DND-41 (cell line): ENCODE data around the gene TNFSF9.

Source experiments
- ATAC-seq: fragments of 200-7000 bp; cut with Tn5 transposase; 3 replicates; pipeline ENCODE4 v1.9.1; 2021; ENCODE audit warnings: low read depth; ENCODE audit not compliant: insufficient read depth
- DNase-seq: peaks from one replicate; pipeline ENCODE4 v3.0.0-alpha.2; 2020
- H2AFZ ChIP-seq: 2 replicates; pipeline ENCODE4 v1.6.0; 2012; ENCODE audit warnings: low read depth, low read length
- H3K27ac ChIP-seq: 2 replicates; pipeline ENCODE4 v1.5.1; 2012; ENCODE audit warnings: low read length, inconsistent platforms
- H3K27me3 ChIP-seq: fragments of 200-600 bp; sonication (generic); 2 replicates; pipeline ENCODE4 v1.6.0; 2012; ENCODE audit warnings: low read length, mild to moderate bottlenecking, inconsistent platforms; ENCODE audit not compliant: insufficient read depth, poor library complexity
- H3K36me3 ChIP-seq: 2 replicates; pipeline ENCODE4 v1.5.1; 2012; ENCODE audit warnings: low read length, inconsistent platforms; ENCODE audit not compliant: insufficient read depth
- H3K4me1 ChIP-seq: 2 replicates; pipeline ENCODE4 v1.5.1; 2012; ENCODE audit warnings: mild to moderate bottlenecking, low read length; ENCODE audit not compliant: insufficient read depth
- H3K4me2 ChIP-seq: 2 replicates; pipeline ENCODE4 v1.6.0; 2012; ENCODE audit warnings: mild to moderate bottlenecking, moderate library complexity, low read length, inconsistent platforms; ENCODE audit not compliant: insufficient read depth
- H3K4me3 ChIP-seq, 2 experiments: fragments of 200-600 bp in 1 of 2; shearing (Covaris generic) in 1 of 2; 2 replicates each; pipeline ENCODE4 v1.5.1; 2012 to 2016; ENCODE audit warnings: inconsistent platforms in 2 of 2, low read length in 2 of 2, mild to moderate bottlenecking in 2 of 2, low read depth in 1 of 2, moderate library complexity in 1 of 2
- H3K79me2 ChIP-seq: 2 replicates; pipeline ENCODE4 v1.6.0; 2012; ENCODE audit warnings: low read length, inconsistent platforms; ENCODE audit not compliant: insufficient read depth
- H3K9ac ChIP-seq: 2 replicates; pipeline ENCODE4 v1.6.0; 2012; ENCODE audit warnings: low read depth, mild to moderate bottlenecking, inconsistent platforms, low read length, moderate library complexity
- H3K9me3 ChIP-seq: 2 replicates; pipeline ENCODE4 v1.5.1; 2012; ENCODE audit warnings: low read length, moderate library complexity, mild to moderate bottlenecking, inconsistent platforms; ENCODE audit not compliant: insufficient read depth, severe bottlenecking
- H4K20me1 ChIP-seq: 2 replicates; pipeline ENCODE4 v1.6.0; 2012; ENCODE audit warnings: low read length; ENCODE audit not compliant: insufficient read depth
- EZH2 ChIP-seq: IDR thresholded peaks from 3 replicates; pipeline ENCODE4 v1.6.1; 2012; ENCODE audit warnings: borderline replicate concordance, low read depth, mild to moderate bottlenecking, moderate library complexity, low read length, inconsistent platforms; ENCODE audit not compliant: severe bottlenecking
- TF ChIP-seq, protein P1 (sequence below): IDR thresholded peaks from 2 replicates; pipeline ENCODE4 v1.5.1; 2012; ENCODE audit warnings: borderline replicate concordance, low read length, moderate library complexity, mild to moderate bottlenecking; ENCODE audit not compliant: poor library complexity, severe bottlenecking; ENCODE audit errors: extremely low read depth

TNFSF9 gene

GRCh38 chr19:6494438-6495036 is 36.3 kb upstream of the TNFSF9 start:
- no peaks in the 10 kb centered on the region for H4K20me1 ChIP-seq
- no peaks in the 10 kb centered on the region for H3K36me3 ChIP-seq
- no peak for TF ChIP-seq EZH2
- TF ChIP-seq, protein P1, sequence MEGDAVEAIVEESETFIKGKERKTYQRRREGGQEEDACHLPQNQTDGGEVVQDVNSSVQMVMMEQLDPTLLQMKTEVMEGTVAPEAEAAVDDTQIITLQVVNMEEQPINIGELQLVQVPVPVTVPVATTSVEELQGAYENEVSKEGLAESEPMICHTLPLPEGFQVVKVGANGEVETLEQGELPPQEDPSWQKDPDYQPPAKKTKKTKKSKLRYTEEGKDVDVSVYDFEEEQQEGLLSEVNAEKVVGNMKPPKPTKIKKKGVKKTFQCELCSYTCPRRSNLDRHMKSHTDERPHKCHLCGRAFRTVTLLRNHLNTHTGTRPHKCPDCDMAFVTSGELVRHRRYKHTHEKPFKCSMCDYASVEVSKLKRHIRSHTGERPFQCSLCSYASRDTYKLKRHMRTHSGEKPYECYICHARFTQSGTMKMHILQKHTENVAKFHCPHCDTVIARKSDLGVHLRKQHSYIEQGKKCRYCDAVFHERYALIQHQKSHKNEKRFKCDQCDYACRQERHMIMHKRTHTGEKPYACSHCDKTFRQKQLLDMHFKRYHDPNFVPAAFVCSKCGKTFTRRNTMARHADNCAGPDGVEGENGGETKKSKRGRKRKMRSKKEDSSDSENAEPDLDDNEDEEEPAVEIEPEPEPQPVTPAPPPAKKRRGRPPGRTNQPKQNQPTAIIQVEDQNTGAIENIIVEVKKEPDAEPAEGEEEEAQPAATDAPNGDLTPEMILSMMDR, result no peak
- H2AFZ ChIP-seq, result no peak overlapping the region
- no peak overlapping the region for H3K27ac ChIP-seq
- no peaks in the 10 kb centered on the region for H3K79me2 ChIP-seq
- ATAC-seq, result no peak
- H3K9ac ChIP-seq, result no peak overlapping the region
- no peak overlapping the region for H3K4me2 ChIP-seq
- no peaks in the 10 kb centered on the region for H3K9me3 ChIP-seq
- no peak overlapping the region for H3K4me3 ChIP-seq
- DNase-seq, result no peak
- H3K27me3 ChIP-seq, result no peaks in the 10 kb centered on the region
- no peaks in the 10 kb centered on the region for H3K4me1 ChIP-seq

GRCh38 chr19:6495947-6496346 is 34.9 kb upstream of the TNFSF9 start:
- ATAC-seq, result no peak
- Histone ChIP-seq H3K4me3 (no peak overlapping the region), H3K36me3 (no peaks in the 10 kb centered on the region), H2AFZ (no peak overlapping the region), H3K27ac (no peak overlapping the region), H3K9ac (no peak overlapping the region), H3K4me1 (no peaks in the 10 kb centered on the region), H4K20me1 (no peaks in the 10 kb centered on the region), H3K4me2 (no peak overlapping the region), H3K9me3 (no peaks in the 10 kb centered on the region), H3K79me2 (no peaks in the 10 kb centered on the region), H3K27me3 (no peaks in the 10 kb centered on the region)
- DNase-seq, result no peak
- no peak for TF ChIP-seq EZH2
- TF ChIP-seq, protein P1, result no peak

GRCh38 chr19:6498294-6499036 is 32.4 kb upstream of the TNFSF9 start:
- H4K20me1 ChIP-seq, result no peaks in the 10 kb centered on the region
- no peak for TF ChIP-seq EZH2
- TF ChIP-seq, protein P1, result no peak
- H3K36me3 ChIP-seq, result no peaks in the 10 kb centered on the region
- H3K27ac ChIP-seq, result no peak overlapping the region
- peaks cover 13% of the 10 kb centered on the region for H3K27me3 ChIP-seq
- no peaks in the 10 kb centered on the region for H3K9me3 ChIP-seq
- H3K4me1 ChIP-seq, result peaks cover 3% of the 10 kb centered on the region
- H2AFZ ChIP-seq, result no peak overlapping the region
- ATAC-seq, result no peak
- DNase-seq, result no peak
- no peak overlapping the region for H3K4me3 ChIP-seq
- H3K4me2 ChIP-seq, result no peak overlapping the region
- H3K9ac ChIP-seq, result no peak overlapping the region
- no peaks in the 10 kb centered on the region for H3K79me2 ChIP-seq
